Cardiac muscle cell (in vitro differentiated cells and primary cell): ENCODE measurements around the gene RRAS. TPM values are rescaled to one million over a fixed set of nuclear protein-coding genes. Genes with fewer than 3 reads are reported as not detected.

Experiments
- DNase-seq, 2 donors: peaks; one replicate each; pipeline versions ENCODE4 v3.0.0 to v3.0.0-alpha.2; 2010 to 2017; ENCODE audit warnings: low read depth in 1 of 2, low spot score in 1 of 2
- H3K27ac ChIP-seq: fragments of 200-600 bp; sonication (generic); 2 replicates; pipeline ENCODE4 v1.5.1; 2016
- H3K27me3 ChIP-seq: fragments of 200-600 bp; sonication (generic); 2 replicates; pipeline ENCODE4 v1.6.0; 2016; ENCODE audit warnings: control low read depth
- H3K36me3 ChIP-seq: fragments of 200-600 bp; sonication (generic); 2 replicates; pipeline ENCODE4 v1.5.1; 2016; ENCODE audit warnings: control low read depth
- H3K4me1 ChIP-seq: fragments of 200-600 bp; sonication (generic); 2 replicates; pipeline ENCODE4 v1.8.1; 2017; ENCODE audit warnings: low read depth, mild to moderate bottlenecking, mixed run types
- H3K4me3 ChIP-seq: fragments of 200-600 bp; sonication (generic); 2 replicates; pipeline ENCODE4 v1.5.1; 2016; ENCODE audit warnings: mild to moderate bottlenecking
- H3K9me3 ChIP-seq: fragments of 200-600 bp; sonication (generic); 2 replicates; pipeline ENCODE4 v1.5.1; 2017; ENCODE audit warnings: low read depth, mild to moderate bottlenecking, control low read depth
- CTCF ChIP-seq: IDR thresholded peaks from 2 replicates; pipeline ENCODE4 v1.5.1; 2012; ENCODE audit warnings: low read depth, mild to moderate bottlenecking, low read length
- polyA plus RNA-seq: library from polyadenylated mRNA; unstranded; fragments of >200 nt; fragmentation: Nextera tagmentation; extraction: Ambion mirVana; gene quantifications from 2 replicates; pipeline ENCODE4 v1.2.1, GENCODE V29; 2016
- total RNA-seq: library from RNA; depleted of rRNA; stranded (reverse); fragments of >200 nt; gene quantifications from 2 replicates; pipeline ENCODE4 v1.2.3, GENCODE V29; 2016

The RRAS gene
- total and polyA plus RNA-seq, 2 experiments from 2014 or later = 41.3 to 80.1 TPM

GRCh38 chr19:49589502-49589905 is 50.4 kb downstream of the RRAS start:
- H3K4me1 ChIP-seq = peaks cover 20% of the 10 kb centered on the region
- DNase-seq = no peak
- no peak overlapping the region for H3K4me3 ChIP-seq
- TF ChIP-seq CTCF = no peak
- H3K27ac ChIP-seq = peak overlapping the region; percentile 47
- H3K36me3 ChIP-seq = peaks cover 5% of the 10 kb centered on the region
- H3K27me3 ChIP-seq = no peaks in the 10 kb centered on the region
- no peaks in the 10 kb centered on the region for H3K9me3 ChIP-seq

- no peak for TF ChIP-seq CTCF
- H3K36me3 ChIP-seq = no peaks in the 10 kb centered on the region
- H3K27ac ChIP-seq = peak overlapping the region; percentile 31
- H3K4me3 ChIP-seq = no peak overlapping the region
- no peaks in the 10 kb centered on the region for H3K27me3 ChIP-seq
- peaks cover 14% of the 10 kb centered on the region for H3K4me1 ChIP-seq
- H3K9me3 ChIP-seq = no peaks in the 10 kb centered on the region
- DNase-seq = no peak
These were observed 51.4 kb downstream of the RRAS start for GRCh38 chr19:49588365-49589122.

GRCh38 chr19:49587227-49587626 is 52.7 kb downstream of the RRAS start:
- Histone ChIP-seq H3K9me3 (no peaks in the 10 kb centered on the region), H3K36me3 (no peaks in the 10 kb centered on the region), H3K4me1 (peaks cover 5% of the 10 kb centered on the region), H3K4me3 (no peak overlapping the region), H3K27me3 (no peaks in the 10 kb centered on the region), H3K27ac (no peak overlapping the region)
- TF ChIP-seq CTCF = no peak
- no peak for DNase-seq

Other genes starting within 250 kb of the RRAS start
- gene PTH2, start 216.7 kb downstream of the RRAS start, total RNA-seq = 2.8 and 6.2 TPM in 2 replicates
- gene PTH2, start 216.7 kb downstream of the RRAS start, polyA plus RNA-seq = 10.0 and 15.8 TPM in 2 replicates
- 1.8 and 2.0 TPM in 2 replicates for gene GFY, start 214.8 kb downstream of the RRAS start, total RNA-seq
- 5.0 and 8.4 TPM in 2 replicates for gene GFY, start 214.8 kb downstream of the RRAS start, polyA plus RNA-seq
- gene SLC17A7, start 198.6 kb downstream of the RRAS start, total RNA-seq = 1.6 and 2.2 TPM in 2 replicates
- 0.77 and 1.2 TPM in 2 replicates for gene SLC17A7, start 198.6 kb downstream of the RRAS start, polyA plus RNA-seq
- gene PIH1D1, start 188.3 kb downstream of the RRAS start, total RNA-seq = 145 and 200 TPM in 2 replicates
- gene PIH1D1, start 188.3 kb downstream of the RRAS start, polyA plus RNA-seq = 139 and 156 TPM in 2 replicates
- 46.4 and 54.3 TPM in 2 replicates for gene ALDH16A1, start 186.9 kb downstream of the RRAS start, total RNA-seq
- 24.1 and 37.3 TPM in 2 replicates for gene ALDH16A1, start 186.9 kb downstream of the RRAS start, polyA plus RNA-seq
- gene FLT3LG, start 165.9 kb downstream of the RRAS start, total RNA-seq = 0.28 and 2.0 TPM in 2 replicates
- gene FLT3LG, start 165.9 kb downstream of the RRAS start, polyA plus RNA-seq = 0.86 and 2.6 TPM in 2 replicates
- gene RPL13A, start 152.5 kb downstream of the RRAS start, total RNA-seq = 2,232 and 2,350 TPM in 2 replicates
- gene RPL13A, start 152.5 kb downstream of the RRAS start, polyA plus RNA-seq = 752 and 964 TPM in 2 replicates
- 2,191 and 3,526 TPM in 2 replicates for gene RPS11, start 143.7 kb downstream of the RRAS start, total RNA-seq
- gene RPS11, start 143.7 kb downstream of the RRAS start, polyA plus RNA-seq = 619 and 678 TPM in 2 replicates
- 48.8 and 61.4 TPM in 2 replicates for gene FCGRT, start 127.5 kb downstream of the RRAS start, total RNA-seq
- gene FCGRT, start 127.5 kb downstream of the RRAS start, polyA plus RNA-seq = 54.7 and 62.2 TPM in 2 replicates
- 12.8 and 15.2 TPM in 2 replicates for gene RCN3, start 112.1 kb downstream of the RRAS start, total RNA-seq
- gene RCN3, start 112.1 kb downstream of the RRAS start, polyA plus RNA-seq = 9.4 and 10.5 TPM in 2 replicates
- gene NOSIP, start 59.6 kb downstream of the RRAS start, total RNA-seq = 120 and 132 TPM in 2 replicates
- 181 and 193 TPM in 2 replicates for gene NOSIP, start 59.6 kb downstream of the RRAS start, polyA plus RNA-seq
- gene PRRG2, start 58.8 kb downstream of the RRAS start, total RNA-seq = 0.67 and 8.2 TPM in 2 replicates
- 0.10 and 0.29 TPM in 2 replicates for gene PRRG2, start 58.8 kb downstream of the RRAS start, polyA plus RNA-seq
- 18.2 and 24.7 TPM in 2 replicates for gene PRR12, start 49.0 kb downstream of the RRAS start, total RNA-seq
- 3.9 and 5.1 TPM in 2 replicates for gene PRR12, start 49.0 kb downstream of the RRAS start, polyA plus RNA-seq
- 66.9 and 71.0 TPM in 2 replicates for gene SCAF1, start 2.1 kb upstream of the RRAS start, total RNA-seq
- gene SCAF1, start 2.1 kb upstream of the RRAS start, polyA plus RNA-seq = 16.4 and 19.3 TPM in 2 replicates
- gene IRF3, start 25.7 kb upstream of the RRAS start, total RNA-seq = 137 and 145 TPM in 2 replicates
- 37.6 and 38.4 TPM in 2 replicates for gene IRF3, start 25.7 kb upstream of the RRAS start, polyA plus RNA-seq
- 39.4 and 41.3 TPM in 2 replicates for gene BCL2L12, start 25.8 kb upstream of the RRAS start, total RNA-seq
- gene BCL2L12, start 25.8 kb upstream of the RRAS start, polyA plus RNA-seq = 55.5 and 59.4 TPM in 2 replicates
- 494 and 516 TPM in 2 replicates for gene PRMT1, start 37.1 kb upstream of the RRAS start, total RNA-seq
- gene PRMT1, start 37.1 kb upstream of the RRAS start, polyA plus RNA-seq = 398 and 431 TPM in 2 replicates
- gene ADM5, start 49.5 kb upstream of the RRAS start, total RNA-seq = 3.6 and 5.1 TPM in 2 replicates
- gene ADM5, start 49.5 kb upstream of the RRAS start, polyA plus RNA-seq = 1.1 and 2.2 TPM in 2 replicates
- 29.0 and 33.8 TPM in 2 replicates for gene CPT1C, start 51.0 kb upstream of the RRAS start, total RNA-seq
- 26.5 and 31.7 TPM in 2 replicates for gene CPT1C, start 51.0 kb upstream of the RRAS start, polyA plus RNA-seq
- 0.09 TPM in 1 of 2 replicates, not detected in the other for gene TSKS, start 123.2 kb upstream of the RRAS start, total RNA-seq
- not detected in 2 replicates for gene TSKS, start 123.2 kb upstream of the RRAS start, polyA plus RNA-seq
- gene AP2A1, start 126.9 kb upstream of the RRAS start, total RNA-seq = 152 and 153 TPM in 2 replicates
- gene AP2A1, start 126.9 kb upstream of the RRAS start, polyA plus RNA-seq = 64.2 and 78.0 TPM in 2 replicates
- 37.8 and 60.8 TPM in 2 replicates for gene FUZ, start 173.1 kb upstream of the RRAS start, total RNA-seq
- 35.6 and 39.0 TPM in 2 replicates for gene FUZ, start 173.1 kb upstream of the RRAS start, polyA plus RNA-seq
- 68.7 and 83.7 TPM in 2 replicates for gene MED25, start 178.1 kb upstream of the RRAS start, total RNA-seq
- 69.9 and 73.2 TPM in 2 replicates for gene MED25, start 178.1 kb upstream of the RRAS start, polyA plus RNA-seq
- gene PTOV1, start 211.0 kb upstream of the RRAS start, total RNA-seq = 290 and 380 TPM in 2 replicates
- gene PTOV1, start 211.0 kb upstream of the RRAS start, polyA plus RNA-seq = 445 and 583 TPM in 2 replicates
- gene PNKP, start 227.4 kb upstream of the RRAS start, total RNA-seq = 73.8 and 74.5 TPM in 2 replicates
- gene PNKP, start 227.4 kb upstream of the RRAS start, polyA plus RNA-seq = 69.7 and 98.4 TPM in 2 replicates
- 27.5 and 36.9 TPM in 2 replicates for gene AKT1S1, start 237.2 kb upstream of the RRAS start, total RNA-seq
- 45.4 and 66.2 TPM in 2 replicates for gene AKT1S1, start 237.2 kb upstream of the RRAS start, polyA plus RNA-seq
- gene TBC1D17, start 237.6 kb upstream of the RRAS start, total RNA-seq = 25.4 and 26.8 TPM in 2 replicates
- gene TBC1D17, start 237.6 kb upstream of the RRAS start, polyA plus RNA-seq = 38.0 and 52.5 TPM in 2 replicates